Spleen (tissue), 7 donors: ENCODE results near the gene CACNG5.

ENCODE experiments used
- POLR2AphosphoS5 ChIP-seq, 3 donors: sonication (generic); formaldehyde crosslinking; IDR thresholded peaks; one replicate each; pipeline ENCODE4 v1.5.1; 2017; ENCODE audit warnings: antibody characterized with exemption in 3 of 3
- TF ChIP-seq, protein P1 (sequence below), 11 experiments: fragments of 200-600 bp in 7 of 11; fragments of 450-650 bp in 4 of 11; sonication (generic) in 4 of 11; IDR thresholded peaks in 8 of 11; conservative IDR thresholded peaks in 3 of 11; 1 replicate in 7 of 11; 2 replicates in 4 of 11; pipeline versions ENCODE4 v1.4.0 to v1.8.0; 2016 to 2021; ENCODE audit warnings: antibody characterized with exemption in 11 of 11, inconsistent platforms in 4 of 11, mild to moderate bottlenecking in 1 of 11
- donor health status: DM: no; HTN: no; CAD: no; lungs with moderate emphysema.
- donor health status: DM: no; HTN: no; CAD: no.
- donor health status: DM: no; HTN: no; CAD: no.

DNA sequence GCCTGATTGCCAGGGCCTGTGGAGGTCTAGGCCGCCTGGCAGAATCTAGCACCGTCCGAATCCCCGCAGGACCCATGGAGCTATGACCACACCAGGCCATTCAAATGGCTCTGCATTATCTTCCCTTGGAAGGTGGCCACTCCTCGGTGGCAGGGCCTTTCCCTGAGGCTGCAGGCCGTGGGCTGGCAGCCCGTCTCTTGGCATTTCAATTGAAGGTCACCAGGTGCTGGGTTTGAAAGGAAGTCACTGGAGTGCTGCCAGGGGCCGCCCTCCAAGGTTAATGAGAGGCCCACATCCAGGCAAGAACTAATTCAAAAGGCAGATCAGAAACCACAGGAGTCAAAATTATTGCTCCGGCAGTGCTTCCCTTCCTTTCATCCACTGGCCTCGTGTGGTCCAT lies 27.7 kb upstream of the CACNG5 start:
- TF ChIP-seq, protein P1, sequence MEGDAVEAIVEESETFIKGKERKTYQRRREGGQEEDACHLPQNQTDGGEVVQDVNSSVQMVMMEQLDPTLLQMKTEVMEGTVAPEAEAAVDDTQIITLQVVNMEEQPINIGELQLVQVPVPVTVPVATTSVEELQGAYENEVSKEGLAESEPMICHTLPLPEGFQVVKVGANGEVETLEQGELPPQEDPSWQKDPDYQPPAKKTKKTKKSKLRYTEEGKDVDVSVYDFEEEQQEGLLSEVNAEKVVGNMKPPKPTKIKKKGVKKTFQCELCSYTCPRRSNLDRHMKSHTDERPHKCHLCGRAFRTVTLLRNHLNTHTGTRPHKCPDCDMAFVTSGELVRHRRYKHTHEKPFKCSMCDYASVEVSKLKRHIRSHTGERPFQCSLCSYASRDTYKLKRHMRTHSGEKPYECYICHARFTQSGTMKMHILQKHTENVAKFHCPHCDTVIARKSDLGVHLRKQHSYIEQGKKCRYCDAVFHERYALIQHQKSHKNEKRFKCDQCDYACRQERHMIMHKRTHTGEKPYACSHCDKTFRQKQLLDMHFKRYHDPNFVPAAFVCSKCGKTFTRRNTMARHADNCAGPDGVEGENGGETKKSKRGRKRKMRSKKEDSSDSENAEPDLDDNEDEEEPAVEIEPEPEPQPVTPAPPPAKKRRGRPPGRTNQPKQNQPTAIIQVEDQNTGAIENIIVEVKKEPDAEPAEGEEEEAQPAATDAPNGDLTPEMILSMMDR (IDR thresholded peaks at IDR 0.05 in 8 of 11, conservative IDR thresholded peaks at IDR 0.05 in 3 of 11), result no peak
- TF ChIP-seq POLR2AphosphoS5 (IDR thresholded peaks at IDR 0.05), result no peak
